ENCODE measurements around the gene TMEM135.

GRCh38 chr11:87013912-87014825 lies 23.6 kb upstream of the TMEM135 start:
- no peak for TF ChIP-seq CTCF (IDR thresholded peaks at IDR 0.05)
- TF ChIP-seq POLR2A (IDR thresholded peaks at IDR 0.05) = no peak

Measured in right lobe of liver (tissue), 4 donors.